SK-MEL-5 (cell line): ENCODE data around the gene UNK. TPM values are rescaled to one million over a fixed set of nuclear protein-coding genes. Genes with fewer than 3 reads are reported as not detected.
A peak's percentile ranks its signal among the peaks of the same experiment; 100 is the strongest.

ENCODE experiments used
- DNase-seq: peaks from one replicate; pipeline ENCODE4 v3.0.0-alpha.2; 2016; ENCODE audit warnings: low read depth, low spot score
- in situ Hi-C: cut with HindIII; loops from 2 replicates; pipeline ENCODE4 v1.10.0; 2016; ENCODE audit warnings: low sequenced_read_pairs, high pct_unique_total_duplicates, low pct_unique_long_range_greater_than_20kb
- total RNA-seq: library from RNA; depleted of rRNA; stranded (reverse); fragments of >200 nt; shearing (Covaris generic); gene quantifications from 2 replicates; pipeline ENCODE4 v1.2.3, GENCODE V29; 2014

UNK gene
- total RNA-seq, 1 experiment from 2014 or later, result 76.9 TPM

DNA sequence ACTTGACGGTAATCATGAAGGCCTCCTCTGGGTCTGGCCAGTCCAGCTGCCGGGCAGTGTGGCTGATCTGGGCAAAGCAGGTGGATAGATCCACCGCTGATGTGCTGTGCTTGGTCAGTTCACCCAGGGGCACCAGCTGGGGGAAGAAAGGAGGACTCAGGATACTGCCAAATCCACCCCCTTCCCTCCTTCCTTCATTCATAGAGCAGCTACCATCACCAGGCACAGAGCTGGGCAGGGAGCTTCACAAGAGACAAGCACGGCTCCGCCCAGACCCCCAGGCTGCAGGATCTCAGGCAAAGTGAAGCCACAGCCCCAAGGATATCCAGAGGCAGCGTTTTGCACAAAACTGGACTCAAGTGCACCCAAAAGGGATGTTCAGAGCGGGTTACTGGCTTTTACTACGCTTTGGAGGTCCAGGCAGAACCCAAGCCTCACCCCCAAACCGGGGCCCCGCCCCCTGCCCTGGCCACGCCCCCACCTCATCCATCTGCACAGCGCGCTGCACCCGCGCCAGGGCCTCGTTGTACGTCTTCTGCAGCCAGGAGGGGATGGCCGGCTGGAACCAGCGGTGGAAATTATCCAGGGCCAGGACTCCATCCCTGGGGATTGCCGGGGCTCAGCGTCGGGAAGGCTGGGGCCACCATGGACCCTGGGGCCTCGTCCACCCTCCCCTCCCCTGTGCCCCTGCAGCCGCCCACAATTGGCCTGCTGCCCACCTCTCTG is 50.5 kb downstream of the UNK start:
- no peak for DNase-seq
- in situ Hi-C loops, result no loop called here

DNA sequence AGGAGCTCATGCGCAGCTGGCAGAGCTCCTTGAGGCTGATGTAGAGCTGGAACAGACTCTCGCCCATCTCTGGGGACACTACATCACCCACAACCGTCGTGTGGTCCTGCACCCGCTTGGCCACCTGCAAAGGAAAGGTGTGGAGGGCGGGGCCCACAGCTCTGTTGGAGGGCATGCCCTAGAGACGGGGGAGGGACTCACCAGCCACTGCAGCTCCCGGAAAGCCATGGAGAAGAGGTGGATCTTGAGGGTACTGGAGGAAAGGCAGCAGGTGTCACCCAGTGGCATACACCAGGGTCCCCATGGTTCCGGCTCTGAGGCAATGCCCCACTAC is 51.0 kb downstream of the UNK start:
- in situ Hi-C loops, result no loop called here
- DNase-seq, result no peak

GRCh38 chr17:75836605-75837004 is 52.0 kb downstream of the UNK start:
- in situ Hi-C loops, result no loop called here
- DNase-seq, result no peak

GRCh38 chr17:75837899-75838298 is 53.3 kb downstream of the UNK start:
- in situ Hi-C loops, result no loop called here
- no peak for DNase-seq

DNA sequence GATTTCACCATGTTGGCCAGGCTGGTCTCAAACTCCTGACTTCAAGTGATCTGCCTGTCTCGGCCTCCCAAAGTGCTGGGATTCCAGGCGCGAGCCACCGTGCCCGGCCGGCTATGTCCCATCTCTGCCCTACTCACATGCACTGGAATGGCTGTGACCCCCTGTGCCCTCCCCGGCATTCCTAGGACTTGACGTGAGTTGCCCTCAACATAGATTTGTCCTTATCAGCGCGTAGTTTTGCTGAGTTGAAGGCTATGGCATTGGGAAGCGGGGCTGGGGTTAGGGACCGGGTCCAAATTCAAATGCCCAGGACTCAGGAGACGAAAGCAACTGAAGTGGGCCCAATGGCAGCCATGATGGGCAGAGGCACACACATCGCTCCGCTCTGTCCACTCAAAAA is 53.8 kb downstream of the UNK start:
- DNase-seq, result no peak
- in situ Hi-C loops, result no loop called here

- DNase-seq, result no peak
- in situ Hi-C loops, result no loop called here
These were observed 55.6 kb downstream of the UNK start for GRCh38 chr17:75839942-75840798.

- no peak for DNase-seq
- in situ Hi-C loops, result no loop called here
These were observed 56.2 kb downstream of the UNK start for GRCh38 chr17:75840799-75841164.

- DNase-seq, result no peak
- in situ Hi-C loops, result no loop called here
These were observed 57.8 kb downstream of the UNK start for GRCh38 chr17:75842411-75842810.

- in situ Hi-C loops, result no loop called here
- no peak for DNase-seq
These were observed 58.5 kb downstream of the UNK start for GRCh38 chr17:75842963-75843576.

- DNase-seq, result no peak
- in situ Hi-C loops, result no loop called here
These were observed 59.2 kb downstream of the UNK start, which contains the start of gene UNC13D for GRCh38 chr17:75843577-75844529. TSS of gene UNC13D (minus strand) at chr17:75844404. CDS start at chr17:75844337, 67 bp downstream.

DNA sequence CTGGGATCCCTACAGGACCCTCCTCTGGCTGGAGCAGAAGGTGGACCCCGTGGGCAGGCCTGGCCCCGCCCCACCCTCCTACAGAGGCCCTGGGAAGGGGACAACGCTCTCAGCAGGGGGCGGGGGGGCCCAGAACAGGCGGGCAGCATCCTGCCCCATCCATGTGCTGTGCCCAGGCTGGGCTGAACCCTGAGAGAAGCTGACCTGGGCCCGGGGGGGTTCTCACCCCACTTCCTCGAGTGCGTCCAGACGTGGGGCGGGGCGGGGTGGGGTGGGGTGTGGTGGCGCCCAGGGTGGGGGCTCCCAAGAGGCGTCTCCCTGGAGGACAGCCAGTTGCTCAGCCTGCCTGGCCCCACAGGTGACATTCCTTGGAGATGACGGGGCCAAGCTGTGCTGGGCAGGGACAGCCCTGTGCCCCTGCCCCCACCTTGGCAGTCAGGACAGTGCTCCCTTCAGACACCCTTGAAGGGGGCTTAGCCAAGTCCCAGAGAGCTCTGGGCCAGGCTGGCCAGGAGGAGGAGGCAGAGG is 60.0 kb downstream of the UNK start:
- in situ Hi-C loops, result no loop called here
- DNase-seq, result no peak

DNA sequence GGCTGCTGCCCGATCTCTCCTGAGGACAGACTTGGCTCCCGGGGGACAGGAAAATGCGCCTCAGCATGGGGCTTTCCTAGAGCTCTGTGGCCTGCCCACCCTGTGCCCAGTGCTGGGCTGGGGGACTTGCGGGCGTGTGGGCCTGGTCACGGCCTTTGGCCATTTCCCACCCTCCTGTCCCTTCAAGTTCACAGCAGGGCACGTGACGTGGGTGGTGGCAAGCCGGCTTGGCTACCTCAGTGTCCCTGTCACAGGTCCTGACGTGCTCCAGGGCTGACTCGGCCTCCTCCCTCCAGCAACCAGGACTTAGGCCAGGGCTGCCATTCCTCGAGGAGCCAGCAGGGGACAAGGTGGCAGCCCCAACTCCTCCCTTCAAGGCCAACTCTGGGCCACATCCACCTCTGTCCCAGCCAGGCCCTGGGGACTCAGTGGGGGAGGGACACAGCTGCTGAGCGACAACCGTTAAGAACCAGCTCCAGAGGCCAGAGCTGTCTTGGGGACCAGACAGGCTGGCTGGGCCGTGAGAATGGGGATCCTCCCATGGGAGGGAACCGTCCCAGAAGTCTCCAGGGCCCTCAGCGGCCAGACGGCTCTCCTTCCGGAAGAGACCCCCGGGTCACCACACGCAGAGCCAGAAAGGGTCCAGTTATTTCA is 60.6 kb downstream of the UNK start:
- in situ Hi-C loops, result no loop called here
- DNase-seq, result peak; percentile 82

GRCh38 chr17:75845933-75846691 is 61.5 kb downstream of the UNK start:
- DNase-seq, result no peak
- in situ Hi-C loops, result no loop called here

DNA sequence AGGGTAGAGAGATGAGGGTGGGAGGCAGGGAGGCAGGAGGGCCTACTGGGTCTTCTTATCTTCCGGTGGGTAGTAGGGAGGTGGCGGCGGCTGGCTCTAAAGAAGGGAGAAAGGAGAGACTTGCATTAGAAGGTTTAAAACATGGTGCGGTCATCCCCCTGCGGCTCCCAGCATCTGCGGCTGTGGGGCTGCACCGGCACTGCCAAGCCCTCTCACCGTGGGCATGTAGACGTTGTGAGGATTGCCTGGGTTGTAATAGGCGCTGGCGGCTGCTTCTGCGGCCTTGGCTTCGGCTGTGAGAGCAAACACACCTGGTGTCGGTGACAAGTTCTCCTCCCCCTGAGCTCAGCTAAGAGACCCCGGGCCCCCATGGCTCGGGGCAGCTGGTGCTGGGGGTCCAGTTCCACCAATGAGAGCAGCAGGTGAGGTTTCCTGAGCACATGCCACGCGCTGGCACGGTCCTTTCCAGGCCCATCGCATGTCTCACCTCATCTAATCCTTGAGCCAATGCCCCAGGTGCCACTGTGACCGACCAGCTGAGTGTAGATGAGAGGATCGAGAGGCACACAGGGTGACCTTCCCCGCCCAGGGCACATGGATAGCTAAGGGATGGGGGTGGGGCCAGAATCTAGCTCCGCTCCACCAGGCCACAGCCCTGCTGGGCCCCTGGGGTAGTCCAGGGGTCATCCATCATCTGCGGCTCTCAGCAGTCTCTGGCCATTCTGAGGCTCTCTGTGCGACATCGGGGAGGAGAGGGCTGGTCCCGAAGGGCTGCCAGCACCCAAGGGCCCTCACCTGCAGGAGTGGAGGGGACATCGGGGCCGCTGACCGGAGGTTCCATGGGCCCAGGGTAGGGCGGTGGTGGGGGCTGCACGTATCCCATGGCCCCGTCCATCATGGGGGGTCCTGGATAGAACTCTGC is 62.3 kb downstream of the UNK start:
- DNase-seq, result no peak

More for the DNA sequence above, 62.3 kb downstream of the UNK start:
- in situ Hi-C loops, result no loop called here
